ENCODE data around the gene MDN1.

MDN1 gene

DNA sequence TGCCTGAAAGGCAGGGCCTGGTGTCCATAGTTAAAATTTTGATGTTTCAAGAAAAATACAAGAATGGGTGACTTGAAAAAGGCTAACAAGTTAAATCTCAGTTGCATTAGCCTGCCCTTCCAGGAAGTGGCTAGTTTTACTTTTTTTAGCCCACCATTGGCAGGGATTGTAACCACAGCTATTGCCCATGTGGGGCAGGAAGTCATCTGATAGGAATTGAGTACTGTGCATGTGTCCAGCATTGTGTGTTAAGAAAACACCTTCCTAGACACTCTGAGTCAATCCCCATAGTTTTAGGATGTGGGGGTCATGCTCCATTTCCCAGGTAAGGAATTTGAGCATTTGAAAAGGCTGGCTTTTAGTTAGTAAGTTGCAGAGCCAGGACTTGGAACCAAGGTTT is 207.9 kb downstream of the MDN1 start:
- FAIRE-seq (no peak), DNase-seq (ENCODE audit: insufficient read length) (no peak)
- TF ChIP-seq TAF1 (IDR thresholded peaks at IDR 0.05; ENCODE audit: borderline replicate concordance, low read depth, low read length) (no peak), POLR2A (IDR thresholded peaks at IDR 0.05; ENCODE audit: low read depth, low read length) (no peak), POLR2AphosphoS5 (IDR thresholded peaks at IDR 0.05; ENCODE audit: low read depth, low read length) (no peak)

DNA sequence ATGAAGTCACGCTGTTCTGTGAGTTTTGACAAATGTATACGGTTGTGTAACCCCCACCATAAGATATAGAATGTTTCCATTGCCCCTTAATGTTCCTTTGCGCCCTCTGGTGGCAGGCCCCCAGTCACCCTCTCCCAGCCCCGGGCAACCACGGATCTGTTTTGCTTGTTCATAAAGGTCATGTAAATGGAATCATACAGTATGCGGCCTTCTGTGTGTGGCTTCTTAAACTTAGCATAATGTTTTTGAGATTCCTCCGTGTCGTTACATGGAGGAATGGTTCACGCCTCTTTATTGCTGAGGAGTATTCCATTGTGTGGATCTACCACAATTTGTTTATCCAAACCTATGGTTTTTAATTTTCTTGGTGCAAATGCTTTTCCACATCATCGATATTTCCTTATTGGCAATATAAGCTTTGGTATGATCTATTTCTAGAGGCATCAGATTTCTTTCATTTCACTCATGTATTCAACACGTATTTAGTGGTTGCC is 209.4 kb downstream of the MDN1 start:
- DNase-seq (ENCODE audit: insufficient read length) (peak; percentile 46), FAIRE-seq (peak; percentile 94)
- TF ChIP-seq TAF1 (IDR thresholded peaks at IDR 0.05; ENCODE audit: borderline replicate concordance, low read depth, low read length) (no peak), POLR2AphosphoS5 (IDR thresholded peaks at IDR 0.05; ENCODE audit: low read depth, low read length) (no peak)

DNA sequence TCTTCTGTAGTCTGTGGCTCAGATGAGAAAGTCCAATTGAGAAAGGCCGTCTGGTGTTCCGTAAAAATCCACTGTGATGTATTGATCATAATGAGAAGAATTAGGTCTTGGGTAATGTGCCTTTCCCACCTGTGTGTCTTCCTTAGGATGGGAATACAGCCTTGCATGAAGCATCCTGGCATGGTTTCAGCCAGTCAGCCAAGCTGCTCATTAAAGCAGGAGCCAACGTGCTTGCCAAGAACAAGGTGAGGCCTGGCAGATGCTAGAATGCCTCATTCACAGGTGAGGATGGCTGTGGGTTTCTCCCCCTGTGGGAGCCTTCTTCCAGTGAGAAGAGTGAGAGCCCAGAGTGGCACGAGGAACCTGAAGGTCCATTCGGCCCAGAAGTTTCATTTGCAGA is 213.7 kb downstream of the MDN1 start:
- FAIRE-seq (no peak), DNase-seq (ENCODE audit: insufficient read length) (no peak)
- no peak for TF ChIP-seq POLR2AphosphoS5 (IDR thresholded peaks at IDR 0.05; ENCODE audit: low read depth, low read length)
- no peak for TF ChIP-seq TAF1 (IDR thresholded peaks at IDR 0.05; ENCODE audit: borderline replicate concordance, low read depth, low read length)
- no peak for TF ChIP-seq POLR2A (IDR thresholded peaks at IDR 0.05; ENCODE audit: low read depth, low read length)

DNA sequence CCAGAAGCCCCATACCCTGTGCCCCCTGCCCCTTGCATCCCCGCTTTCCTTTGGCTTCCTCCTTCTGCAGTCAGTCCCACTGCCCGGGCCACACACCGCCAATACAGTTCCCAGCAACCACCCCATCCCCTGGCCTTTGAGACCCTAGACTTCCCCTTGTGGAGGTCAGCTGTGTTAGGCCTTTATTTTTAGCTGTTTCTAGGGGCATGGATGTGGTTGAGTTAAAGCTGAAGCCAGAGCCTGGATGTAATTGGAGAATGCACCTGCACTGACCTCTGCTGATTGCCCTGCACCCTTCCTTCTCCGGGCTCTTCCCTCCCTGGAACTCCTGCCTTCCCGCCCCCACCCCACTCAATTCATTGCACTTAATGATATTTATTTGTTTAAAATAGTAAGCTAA is 214.9 kb downstream of the MDN1 start:
- DNase-seq (ENCODE audit: insufficient read length): no peak
- TF ChIP-seq POLR2AphosphoS5 (IDR thresholded peaks at IDR 0.05; ENCODE audit: low read depth, low read length) (no peak), POLR2A (IDR thresholded peaks at IDR 0.05; ENCODE audit: low read depth, low read length) (no peak), TAF1 (IDR thresholded peaks at IDR 0.05; ENCODE audit: borderline replicate concordance, low read depth, low read length) (no peak)
- FAIRE-seq: no peak

DNA sequence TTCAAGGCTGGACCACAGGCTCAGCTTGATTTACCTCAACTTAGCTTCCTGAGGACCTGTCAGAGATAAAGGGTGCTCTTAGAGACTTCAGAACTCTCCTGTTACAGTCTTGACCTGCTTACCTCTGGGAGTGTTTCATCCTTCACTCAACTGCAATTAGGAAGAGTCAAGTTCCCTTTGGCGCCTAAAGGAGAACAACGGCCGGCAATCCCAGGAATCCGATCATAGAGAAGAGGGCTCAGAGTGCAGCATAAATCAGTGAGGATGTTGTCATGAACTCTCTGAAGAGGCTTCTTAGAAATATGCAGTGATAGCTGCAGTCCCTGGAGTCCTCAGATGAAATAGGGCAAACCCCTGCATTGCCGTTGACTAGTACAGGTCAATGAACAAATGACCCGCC is 217.4 kb downstream of the MDN1 start:
- DNase-seq (ENCODE audit: insufficient read length) (no peak), FAIRE-seq (no peak)
- no peak for TF ChIP-seq POLR2A (IDR thresholded peaks at IDR 0.05; ENCODE audit: low read depth, low read length)
- TF ChIP-seq TAF1 (IDR thresholded peaks at IDR 0.05; ENCODE audit: borderline replicate concordance, low read depth, low read length): no peak
- no peak for TF ChIP-seq POLR2AphosphoS5 (IDR thresholded peaks at IDR 0.05; ENCODE audit: low read depth, low read length)

DNA sequence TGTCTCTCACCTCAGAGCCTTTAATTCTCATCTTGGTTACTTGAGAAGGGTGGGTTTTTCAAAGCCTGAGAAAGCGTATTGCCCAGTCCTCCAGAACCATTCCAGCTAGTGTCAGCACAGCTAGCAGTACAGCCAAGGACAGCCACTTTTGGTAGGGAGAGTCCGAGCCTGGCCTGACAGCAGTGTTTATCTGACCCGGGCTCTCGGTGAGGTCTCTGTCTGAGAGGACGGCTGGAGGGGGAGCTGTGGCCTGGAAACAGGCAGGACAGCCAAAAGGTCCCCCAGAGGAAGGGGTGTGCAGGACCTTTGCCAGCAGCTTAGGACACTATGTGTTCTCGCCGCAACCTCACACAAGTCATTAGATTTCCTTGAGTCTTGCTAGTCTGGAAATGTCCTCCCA is 219.9 kb downstream of the MDN1 start:
- DNase-seq (ENCODE audit: insufficient read length) (no peak), FAIRE-seq (no peak)

DNA sequence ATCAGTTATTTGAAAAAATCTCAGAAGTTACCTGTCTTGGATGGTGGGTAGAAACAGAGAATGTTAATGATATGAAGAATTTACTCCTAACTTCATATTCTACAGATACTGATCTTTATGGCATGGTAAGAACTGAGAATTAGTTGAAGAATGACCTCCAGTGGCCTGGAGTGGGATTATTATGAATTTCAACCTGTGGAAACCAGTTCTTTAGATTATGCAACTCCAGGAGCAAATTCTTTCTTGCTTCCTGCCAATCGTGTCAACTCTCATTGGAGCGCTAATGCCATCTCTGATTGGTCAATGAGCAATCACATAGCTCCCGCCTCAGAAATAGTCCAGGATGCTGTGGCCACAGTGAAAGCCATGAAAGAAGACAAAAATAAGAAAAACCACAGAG is 221.6 kb downstream of the MDN1 start:
- FAIRE-seq (no peak), DNase-seq (ENCODE audit: insufficient read length) (no peak)
- no peak for TF ChIP-seq POLR2AphosphoS5 (IDR thresholded peaks at IDR 0.05; ENCODE audit: low read depth, low read length)
- TF ChIP-seq TAF1 (IDR thresholded peaks at IDR 0.05; ENCODE audit: borderline replicate concordance, low read depth, low read length): no peak
- TF ChIP-seq POLR2A (IDR thresholded peaks at IDR 0.05; ENCODE audit: low read depth, low read length): no peak

More for the DNA sequence above, 219.9 kb downstream of the MDN1 start:
- TF ChIP-seq TAF1 (IDR thresholded peaks at IDR 0.05; ENCODE audit: borderline replicate concordance, low read depth, low read length): no peak
- no peak for TF ChIP-seq POLR2A (IDR thresholded peaks at IDR 0.05; ENCODE audit: low read depth, low read length)
- TF ChIP-seq POLR2AphosphoS5 (IDR thresholded peaks at IDR 0.05; ENCODE audit: low read depth, low read length): no peak

DNA sequence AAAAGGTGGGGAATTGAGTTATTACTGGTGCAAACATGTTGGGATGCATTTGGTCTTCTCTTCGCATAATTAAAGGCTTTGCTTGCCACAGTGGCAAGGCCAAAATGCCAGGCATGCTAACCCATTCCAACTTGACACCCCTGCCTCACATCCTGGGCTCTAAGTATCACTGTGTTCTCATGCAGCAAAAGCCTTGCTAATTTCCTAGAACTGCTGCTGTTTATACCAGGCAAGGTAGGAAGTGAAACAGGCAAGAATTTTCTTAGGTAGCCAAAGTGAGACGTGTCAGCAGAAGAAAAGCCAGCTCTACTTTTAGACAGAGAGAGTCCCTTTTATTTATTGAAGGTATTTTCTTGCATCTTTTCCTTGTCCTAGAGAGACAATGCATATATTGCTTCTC is 222.2 kb downstream of the MDN1 start:
- FAIRE-seq (peak; percentile 88), DNase-seq (ENCODE audit: insufficient read length) (no peak)

DNA sequence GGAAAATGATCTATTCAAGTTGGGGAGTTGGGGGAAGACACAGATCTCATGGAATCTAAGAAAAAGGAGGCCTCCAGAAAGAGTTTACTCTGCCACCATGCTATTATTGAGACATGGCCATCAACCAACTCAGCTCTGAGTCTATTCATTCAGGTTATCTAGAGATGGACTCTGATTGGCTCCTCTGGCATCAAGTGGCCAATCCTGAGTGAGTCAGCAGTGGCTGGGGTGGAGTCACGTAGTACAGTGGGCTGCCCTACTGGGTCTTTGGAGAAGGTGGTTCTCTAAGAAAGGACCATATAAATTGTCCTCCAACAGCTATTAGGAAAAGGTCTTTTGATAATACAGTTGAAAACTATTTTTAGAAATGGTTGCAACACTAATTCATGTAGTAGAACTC is 223.1 kb downstream of the MDN1 start:
- no peak for TF ChIP-seq TAF1 (IDR thresholded peaks at IDR 0.05; ENCODE audit: borderline replicate concordance, low read depth, low read length)
- no peak for TF ChIP-seq POLR2AphosphoS5 (IDR thresholded peaks at IDR 0.05; ENCODE audit: low read depth, low read length)
- TF ChIP-seq POLR2A (IDR thresholded peaks at IDR 0.05; ENCODE audit: low read depth, low read length): no peak
- no peak for DNase-seq (ENCODE audit: insufficient read length)
- no peak for FAIRE-seq

More for the DNA sequence above, 222.2 kb downstream of the MDN1 start:
- TF ChIP-seq POLR2AphosphoS5 (IDR thresholded peaks at IDR 0.05; ENCODE audit: low read depth, low read length) (no peak), POLR2A (IDR thresholded peaks at IDR 0.05; ENCODE audit: low read depth, low read length) (no peak), TAF1 (IDR thresholded peaks at IDR 0.05; ENCODE audit: borderline replicate concordance, low read depth, low read length) (no peak)

DNA sequence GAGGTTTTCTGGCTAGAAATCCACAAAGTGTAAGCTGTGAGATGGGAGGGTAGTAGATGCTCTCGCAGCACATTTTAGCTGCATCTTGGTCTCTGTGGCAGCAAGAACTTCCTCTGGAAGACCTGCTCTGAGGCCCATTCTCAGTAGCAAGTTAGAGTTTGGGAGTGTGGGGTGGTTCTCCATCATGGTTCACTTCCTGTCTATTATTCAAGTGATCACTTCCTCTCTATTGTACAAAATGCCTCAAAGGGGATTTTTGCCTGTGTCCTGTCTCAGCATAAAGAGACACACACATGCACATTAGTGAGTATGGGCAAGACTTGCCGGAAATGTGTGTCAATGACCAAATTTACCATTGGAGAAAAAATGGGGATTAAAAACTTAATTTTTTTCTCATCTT is 223.5 kb downstream of the MDN1 start:
- peak; percentile 93 for FAIRE-seq
- DNase-seq (ENCODE audit: insufficient read length): no peak
- TF ChIP-seq POLR2AphosphoS5 (IDR thresholded peaks at IDR 0.05; ENCODE audit: low read depth, low read length): no peak
- no peak for TF ChIP-seq POLR2A (IDR thresholded peaks at IDR 0.05; ENCODE audit: low read depth, low read length)
- no peak for TF ChIP-seq TAF1 (IDR thresholded peaks at IDR 0.05; ENCODE audit: borderline replicate concordance, low read depth, low read length)
